Erythroblast (primary cell): Measurements from ENCODE around the gene ZCCHC4.
A peak's percentile ranks its signal among the peaks of the same experiment; 100 is the strongest.
"Not testable (repeated sequence)": the region's sequence is repeated elsewhere in the genome, so short reads cannot be mapped to it uniquely, and the experiment has no call there.

Experiments used
- DNase-seq, 2 experiments: peaks; one replicate each; lab custom pipeline; 2025; lab: John Stamatoyannopoulos, UW
- GATA1 ChIP-seq: IDR thresholded peaks from 2 replicates; pipeline ENCODE4 v1.6.1; 2011; ENCODE audit warnings: low read depth, mild to moderate bottlenecking, control low read depth, low read length, moderate library complexity
- POLR2A ChIP-seq: IDR thresholded peaks from 2 replicates; pipeline ENCODE4 v1.6.1; 2011; ENCODE audit warnings: mild to moderate bottlenecking, low read length

Gene ZCCHC4

DNA sequence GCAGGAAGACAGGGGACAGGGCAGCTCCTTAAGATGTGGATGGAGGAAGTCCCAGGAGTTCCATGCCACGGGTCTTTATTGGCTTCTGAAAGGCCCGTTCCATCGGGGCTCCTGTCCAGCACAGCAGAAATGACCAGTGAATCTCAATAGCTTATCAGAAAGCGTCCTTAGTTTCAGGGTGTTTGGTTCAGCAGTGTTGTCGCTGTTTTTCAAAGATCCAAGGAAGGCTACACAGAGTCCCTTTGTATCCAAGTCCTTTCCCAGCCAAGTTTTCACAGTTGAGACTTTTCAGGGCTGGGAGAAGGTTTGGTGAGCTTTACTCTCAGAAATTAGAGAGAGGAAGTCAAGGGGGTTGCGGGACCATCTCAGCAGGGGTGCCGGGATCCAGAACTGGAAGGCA is 5.0 kb upstream of the ZCCHC4 start:
- TF ChIP-seq GATA1: no peak
- no peak for TF ChIP-seq POLR2A

DNA sequence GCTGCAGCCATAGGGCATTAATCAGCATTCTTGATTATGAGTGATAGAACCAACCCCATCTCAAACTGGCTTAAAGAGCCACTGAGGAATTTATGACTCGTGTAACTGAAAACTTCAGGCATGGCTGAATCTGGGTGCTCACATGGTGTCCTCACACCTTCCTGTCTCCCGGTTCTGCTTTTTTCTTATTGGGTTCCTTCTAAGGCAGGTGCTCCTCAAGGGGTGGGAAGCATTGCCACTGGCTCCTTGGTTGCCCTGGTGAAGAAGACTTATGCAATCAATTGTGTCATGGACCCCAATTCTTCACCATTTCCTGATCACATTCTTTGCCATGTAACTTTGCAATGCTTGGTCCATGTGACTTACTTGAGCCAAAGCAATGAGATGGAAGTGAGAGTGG is 4.3 kb upstream of the ZCCHC4 start:
- DNase-seq: no peak
- TF ChIP-seq GATA1 (no peak), POLR2A (no peak)

More for the DNA sequence above, 5.0 kb upstream of the ZCCHC4 start:
- DNase-seq: no peak

DNA sequence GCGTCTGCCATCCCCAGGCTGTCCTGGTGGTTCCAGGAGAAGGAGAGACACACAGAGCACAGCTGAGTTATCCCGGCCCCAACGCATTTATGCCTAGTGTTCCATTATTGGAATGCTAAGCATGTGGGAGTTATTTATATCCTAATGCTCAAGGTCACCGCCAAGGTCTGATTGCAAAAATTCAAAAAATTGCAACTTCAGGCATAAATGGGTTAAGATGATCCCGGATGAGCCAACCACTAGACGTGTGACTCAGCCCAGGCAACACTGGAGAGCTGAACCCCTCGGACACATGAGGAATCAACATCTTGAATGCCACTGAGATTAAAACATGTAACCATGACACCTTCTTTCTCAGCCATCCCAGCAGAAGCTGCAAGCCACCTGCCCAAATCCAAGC is 3.8 kb upstream of the ZCCHC4 start:
- TF ChIP-seq GATA1: no peak
- TF ChIP-seq POLR2A: no peak
- no peak for DNase-seq

DNA sequence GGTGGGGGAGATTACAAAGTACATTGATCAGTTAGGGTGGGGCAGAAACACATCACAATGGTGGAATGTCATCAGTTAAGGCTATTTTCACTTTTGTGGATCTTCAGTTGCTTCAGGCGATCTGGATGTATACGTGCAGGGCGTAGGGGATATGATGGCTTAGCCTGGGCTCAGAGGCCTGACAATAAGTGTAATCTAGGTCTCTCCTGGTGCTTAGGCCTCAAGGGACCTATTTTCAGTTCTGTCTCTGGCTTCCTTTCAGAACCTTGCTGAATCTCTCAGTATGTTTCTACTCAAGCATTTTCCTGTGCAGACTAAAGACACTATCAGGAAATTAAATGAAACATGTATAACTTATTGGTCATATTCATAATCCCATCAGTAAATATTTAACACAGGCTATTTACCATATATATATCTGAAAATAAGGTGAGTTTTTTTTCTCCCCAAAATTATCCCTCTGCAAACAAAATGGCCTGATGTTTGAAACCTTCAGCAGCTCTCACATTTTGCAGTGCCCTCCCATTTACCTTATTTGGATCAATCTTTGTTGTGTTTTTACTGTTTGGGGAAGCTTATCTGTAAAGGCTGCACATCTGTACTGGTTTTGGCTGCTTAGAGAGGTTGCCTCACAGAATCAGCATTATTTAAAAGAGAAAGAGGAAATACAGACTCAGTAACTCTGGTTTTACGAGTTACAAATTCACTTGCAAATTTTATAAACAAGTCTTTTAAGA is 2.3 kb upstream of the ZCCHC4 start:
- no peak for TF ChIP-seq POLR2A
- no peak for TF ChIP-seq GATA1
- DNase-seq: peak; percentile 9 to 45

DNA sequence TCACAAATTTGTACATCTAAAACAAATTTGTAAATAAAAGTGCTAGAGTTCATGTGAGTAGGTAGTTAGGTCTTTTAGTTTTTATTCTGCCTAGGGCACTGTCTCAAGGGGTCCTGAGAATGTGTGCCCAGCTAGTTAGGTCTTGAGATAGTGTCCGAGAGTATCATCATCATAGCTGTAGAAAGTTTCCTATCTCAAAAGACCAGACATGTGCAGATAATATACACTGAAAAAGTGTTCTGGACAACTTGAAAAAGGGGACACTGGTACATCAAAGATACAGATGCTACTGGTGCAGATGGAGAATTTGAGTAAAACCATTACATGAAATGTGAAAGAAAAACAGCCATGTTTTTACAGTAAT is 1.8 kb upstream of the ZCCHC4 start:
- TF ChIP-seq POLR2A (no peak), GATA1 (no peak)

DNA sequence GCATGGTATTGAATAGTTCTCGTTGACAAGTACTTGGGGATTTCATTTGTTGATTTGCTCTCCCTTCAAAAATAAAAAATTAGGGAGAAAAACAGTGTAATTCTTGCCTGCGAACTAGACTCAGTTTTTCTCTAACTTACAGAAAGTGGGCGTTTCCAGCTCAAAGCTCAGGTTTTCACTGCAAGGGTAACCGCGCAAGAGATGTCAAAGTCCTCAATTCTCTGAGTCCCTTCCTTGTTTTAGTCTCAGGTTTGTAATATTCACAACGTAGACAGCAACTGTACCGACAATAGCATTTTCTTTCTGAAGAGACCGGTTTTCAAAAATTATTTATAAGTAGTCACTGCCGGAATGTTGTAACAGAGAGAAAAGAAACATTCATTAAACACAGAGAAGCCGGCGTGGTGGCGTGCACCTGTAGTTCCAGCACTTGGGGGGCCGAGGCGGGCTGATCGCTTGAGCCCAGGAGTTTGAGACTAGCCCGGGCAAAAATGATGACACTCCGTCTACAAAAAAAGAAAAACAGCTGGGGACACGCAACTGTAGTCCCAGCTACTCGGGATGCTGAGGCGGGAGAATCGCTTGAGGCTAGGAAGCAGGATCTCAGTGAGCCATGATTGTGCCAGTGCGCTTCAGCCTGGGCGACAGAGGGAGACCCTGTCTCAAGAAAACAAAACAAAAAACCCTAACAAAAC is 774 bp downstream of the ZCCHC4 start:
- no peak for TF ChIP-seq GATA1
- TF ChIP-seq POLR2A: no peak
- peak; percentile 36 to 59 for DNase-seq

More for the DNA sequence above, 1.8 kb upstream of the ZCCHC4 start:
- DNase-seq: no peak

DNA sequence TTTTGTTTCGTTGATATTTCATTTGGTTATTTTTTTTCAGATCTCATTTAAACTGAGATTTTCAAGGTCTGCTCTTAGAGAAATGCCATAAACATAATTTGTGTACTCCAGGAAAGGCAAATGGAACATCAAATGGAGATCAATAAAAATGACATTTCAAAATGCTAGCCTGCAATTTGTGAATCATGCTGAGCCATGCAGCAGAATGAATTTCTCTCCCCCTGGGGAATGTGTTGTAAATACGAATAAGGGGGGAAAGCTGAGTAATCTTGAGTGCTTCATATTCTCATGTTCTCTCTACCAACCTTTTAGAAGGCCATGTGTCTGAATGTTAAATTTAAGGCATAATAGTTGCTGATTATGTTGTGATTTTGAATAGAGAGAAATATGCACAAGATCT is 7.8 kb downstream of the ZCCHC4 start:
- no peak for DNase-seq
- no peak for TF ChIP-seq GATA1

DNA sequence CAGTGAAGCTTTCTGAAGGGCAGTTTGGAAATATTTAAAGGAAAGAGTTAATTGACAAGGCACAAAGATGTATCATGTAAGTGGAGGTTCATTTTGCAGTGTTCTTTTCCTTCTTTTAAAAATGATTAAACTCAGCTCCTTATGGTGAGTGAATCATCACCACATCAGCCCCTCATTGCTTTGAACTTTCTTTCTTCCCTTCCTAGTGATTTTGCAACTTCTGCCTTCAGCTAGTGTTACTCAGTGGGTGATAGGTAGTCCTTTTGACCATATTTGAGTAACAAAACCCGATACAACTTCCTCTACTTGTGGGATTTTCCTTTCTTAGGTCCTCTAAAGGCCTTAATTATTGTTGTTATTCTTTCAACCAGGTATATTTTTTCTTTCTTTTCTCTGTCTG is 8.2 kb downstream of the ZCCHC4 start:
- no peak for TF ChIP-seq GATA1
- no peak for TF ChIP-seq POLR2A
- DNase-seq: no peak

DNA sequence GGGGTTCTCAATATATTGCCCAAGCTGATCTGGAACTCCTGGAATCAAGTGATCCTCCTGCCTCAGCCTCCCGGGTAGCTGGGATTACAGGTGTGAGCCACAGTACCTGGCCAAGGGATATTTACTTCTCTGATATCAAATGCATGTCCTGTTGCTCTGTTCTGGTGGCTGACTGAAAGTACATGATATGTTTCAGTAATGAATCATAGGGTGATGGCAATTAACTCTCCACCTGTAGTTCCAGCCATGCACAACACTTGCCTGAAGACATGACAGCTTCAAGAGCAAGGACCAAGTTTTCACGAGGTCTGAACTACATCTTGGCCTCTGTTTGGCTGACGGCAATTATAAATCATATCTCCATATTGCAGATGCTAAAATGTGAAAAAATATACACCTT is 9.1 kb downstream of the ZCCHC4 start:
- DNase-seq: no peak
- TF ChIP-seq GATA1 (no peak), POLR2A (no peak)

DNA sequence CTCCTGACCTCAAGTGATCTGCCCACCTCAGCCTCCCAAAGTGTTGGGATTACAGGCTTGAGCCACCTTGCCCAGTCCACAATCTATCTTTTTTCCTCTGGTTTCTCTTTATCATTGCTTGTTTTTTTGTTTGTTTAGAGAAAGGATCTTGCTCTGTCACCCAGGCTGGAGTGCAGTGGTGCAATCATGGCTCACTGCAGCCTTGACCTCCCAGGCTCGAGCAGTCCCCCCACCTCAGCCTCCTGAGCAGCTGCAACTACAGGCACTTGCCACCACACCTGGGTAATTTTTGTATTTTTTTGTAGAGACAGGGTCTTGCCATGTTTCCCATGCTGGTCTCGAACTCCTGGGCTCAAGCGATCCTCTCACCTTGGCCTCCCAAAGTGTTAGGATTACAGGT is 15.9 kb downstream of the ZCCHC4 start:
- not testable (repeated sequence) for DNase-seq

DNA sequence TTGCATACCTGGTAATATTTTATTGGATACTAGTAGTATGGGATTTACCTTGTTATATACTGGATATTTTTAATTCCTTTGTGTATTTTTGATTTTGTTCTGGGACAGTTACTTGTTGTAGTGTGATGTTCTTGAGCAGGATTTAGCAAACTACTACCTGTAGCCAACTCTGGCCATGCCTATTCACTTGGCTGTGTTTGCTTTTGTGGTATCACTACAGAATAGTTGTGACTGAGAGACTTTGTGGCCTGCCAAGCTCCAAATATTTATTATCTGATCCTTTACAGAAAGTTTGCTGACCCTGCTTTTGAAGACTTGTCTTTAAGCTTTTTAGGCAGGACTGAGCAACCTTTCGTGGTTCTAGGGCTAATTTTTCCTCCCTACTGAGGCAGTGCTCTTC is 17.8 kb downstream of the ZCCHC4 start:
- TF ChIP-seq GATA1 (no peak), POLR2A (no peak)
- DNase-seq: no peak

DNA sequence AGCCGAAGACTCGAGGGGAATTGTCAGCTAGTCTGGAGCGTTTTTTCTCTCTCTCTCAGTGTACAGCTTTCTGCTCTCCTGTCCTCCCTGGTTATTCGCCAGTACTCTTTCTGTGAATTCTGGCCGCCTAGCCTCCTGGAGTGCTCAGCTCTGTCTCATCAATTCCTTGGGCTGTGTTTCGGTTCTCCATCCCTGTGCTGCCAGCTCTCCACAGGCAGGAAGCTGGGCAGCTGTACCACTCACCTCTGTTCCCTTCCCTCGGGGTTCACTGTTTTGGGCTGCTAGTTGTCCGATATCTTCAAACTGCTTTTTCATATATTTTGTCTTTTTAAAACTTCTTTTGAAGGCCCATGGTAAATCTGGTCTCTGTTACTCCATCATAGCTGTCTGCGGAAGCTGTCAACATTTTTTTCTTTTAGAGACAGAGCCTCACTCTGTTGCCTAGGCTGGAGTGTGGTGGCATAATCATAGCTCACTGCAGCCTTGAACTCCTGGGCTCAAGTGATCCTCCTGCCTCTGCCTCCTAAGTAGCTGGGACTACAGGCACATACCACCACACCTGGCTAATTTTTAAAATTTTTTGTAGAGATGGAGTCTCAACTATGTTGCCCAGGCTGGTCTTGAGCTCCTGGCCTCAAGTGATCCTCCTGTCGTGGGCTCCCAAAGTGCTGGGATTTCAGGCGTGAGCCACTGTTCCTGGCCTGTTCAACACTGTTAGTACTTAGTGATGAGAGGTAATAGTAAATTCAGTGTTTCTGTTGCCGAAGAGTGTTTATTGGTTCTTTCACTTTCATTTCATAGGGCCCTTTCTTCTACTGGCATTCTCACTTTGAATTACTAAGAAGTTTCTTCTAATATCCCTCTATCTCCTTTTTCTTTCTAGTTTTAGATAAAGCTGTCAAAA is 18.6 kb downstream of the ZCCHC4 start:
- DNase-seq: no peak
- TF ChIP-seq GATA1: no peak
- no peak for TF ChIP-seq POLR2A

DNA sequence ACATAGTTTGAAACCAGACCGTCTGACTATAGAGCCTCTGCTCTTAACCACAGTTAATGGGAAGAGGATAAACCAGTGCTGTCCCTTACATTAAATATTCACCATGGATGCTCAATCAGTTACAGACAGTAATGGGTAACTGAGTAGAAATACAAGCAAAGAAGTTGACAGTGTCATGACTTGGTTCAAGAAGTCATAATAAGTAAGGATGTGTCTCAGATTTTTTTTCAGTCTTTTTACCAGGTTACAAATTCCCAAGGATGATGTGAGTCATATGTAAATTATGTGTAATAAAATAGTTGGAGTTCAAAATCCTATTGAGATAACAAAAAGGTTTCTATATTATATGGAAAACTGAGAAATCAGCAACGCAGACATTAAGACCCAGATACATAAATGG is 31.1 kb downstream of the ZCCHC4 start:
- no peak for DNase-seq
- TF ChIP-seq GATA1 (no peak), POLR2A (no peak)

DNA sequence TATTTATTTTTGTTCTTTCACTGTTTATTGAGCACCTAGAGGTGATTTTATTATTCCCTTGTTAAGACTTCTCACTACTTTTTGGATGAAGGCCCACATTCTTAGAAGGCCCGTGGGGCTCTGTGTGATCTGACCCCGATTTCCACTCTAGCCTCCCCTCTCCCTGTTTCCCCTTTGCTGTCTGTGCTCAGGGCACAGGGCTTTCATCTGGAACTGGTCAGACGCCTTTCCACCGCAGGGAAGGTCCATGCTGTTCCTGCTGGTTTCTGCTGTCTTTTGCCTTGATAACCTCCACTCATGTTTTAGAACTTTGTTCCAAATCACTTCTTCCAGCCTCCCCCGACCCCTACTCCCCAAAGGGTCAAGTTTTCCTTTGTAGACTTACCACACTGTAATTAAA is 33.2 kb downstream of the ZCCHC4 start:
- DNase-seq: no peak
- no peak for TF ChIP-seq POLR2A
- no peak for TF ChIP-seq GATA1
